SK-N-MC (cell line): Measurements from ENCODE around the gene NHSL1.

Experiments used
- EZH2 ChIP-seq: fragments of 200-600 bp; sonication (generic); IDR thresholded peaks from one replicate; pipeline ENCODE4 v1.6.1; 2017; ENCODE audit warnings: antibody characterized with exemption
- FOXP2 ChIP-seq: optimal IDR thresholded peaks from 2 replicates; pipeline ENCODE3; 2011; ENCODE audit warnings: mild to moderate bottlenecking, moderate library complexity; ENCODE audit not compliant: insufficient read depth; ENCODE audit errors: extremely low read length, control extremely low read depth
- POLR2AphosphoS5 ChIP-seq: IDR thresholded peaks from 2 replicates; pipeline ENCODE4 v1.6.1; 2012; ENCODE audit warnings: mild to moderate bottlenecking, low read depth, low read length, borderline replicate concordance

DNA sequence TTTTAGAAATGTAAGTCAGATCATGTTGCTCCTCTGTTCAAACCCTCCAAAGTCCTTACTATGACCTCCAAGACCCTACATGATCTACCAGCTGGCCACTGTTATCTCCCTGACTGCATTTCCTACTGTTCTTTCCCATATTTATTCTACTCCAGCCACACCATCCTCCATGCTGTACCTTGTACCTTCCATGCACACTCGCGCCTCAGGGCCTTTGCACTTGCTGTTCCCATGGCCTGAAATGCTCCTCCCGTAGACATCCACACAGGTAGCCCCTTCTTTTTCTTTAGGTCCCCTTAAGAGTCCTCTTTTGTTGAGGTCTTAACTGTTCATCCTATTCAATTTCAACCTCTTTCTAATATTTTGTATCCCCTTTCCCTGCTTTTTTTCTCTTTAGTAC is 48.3 kb downstream of the NHSL1 start:
- TF ChIP-seq EZH2 (no peak), POLR2AphosphoS5 (no peak), FOXP2 (no peak)
